ENCODE measurements around the gene TTLL4.
"Not testable (repeated sequence)": the region's sequence is repeated elsewhere in the genome, so short reads cannot be mapped to it uniquely, and the experiment has no call there.

TTLL4 gene

GRCh38 chr2:218680061-218680460 lies 30.6 kb upstream of the TTLL4 start:
- TF ChIP-seq POU2F2 (IDR thresholded peaks at IDR 0.05; ENCODE audit: low read depth, low read length) (no peak), POLR2A (IDR thresholded peaks at IDR 0.05; ENCODE audit: low read depth, low read length) (no peak), POLR2AphosphoS5 (IDR thresholded peaks at IDR 0.05; ENCODE audit: low read depth, low read length) (no peak), PAX5 (IDR thresholded peaks at IDR 0.05; ENCODE audit: insufficient read depth, low read length, severe bottlenecking) (no peak), TAF1 (IDR thresholded peaks at IDR 0.05; ENCODE audit: low read depth, low read length) (no peak), SPI1 (IDR thresholded peaks at IDR 0.05; ENCODE audit: low read depth, low read length) (no peak)
- no peak for DNase-seq (ENCODE audit: insufficient read length, low spot score)
- FAIRE-seq, result no peak

DNA sequence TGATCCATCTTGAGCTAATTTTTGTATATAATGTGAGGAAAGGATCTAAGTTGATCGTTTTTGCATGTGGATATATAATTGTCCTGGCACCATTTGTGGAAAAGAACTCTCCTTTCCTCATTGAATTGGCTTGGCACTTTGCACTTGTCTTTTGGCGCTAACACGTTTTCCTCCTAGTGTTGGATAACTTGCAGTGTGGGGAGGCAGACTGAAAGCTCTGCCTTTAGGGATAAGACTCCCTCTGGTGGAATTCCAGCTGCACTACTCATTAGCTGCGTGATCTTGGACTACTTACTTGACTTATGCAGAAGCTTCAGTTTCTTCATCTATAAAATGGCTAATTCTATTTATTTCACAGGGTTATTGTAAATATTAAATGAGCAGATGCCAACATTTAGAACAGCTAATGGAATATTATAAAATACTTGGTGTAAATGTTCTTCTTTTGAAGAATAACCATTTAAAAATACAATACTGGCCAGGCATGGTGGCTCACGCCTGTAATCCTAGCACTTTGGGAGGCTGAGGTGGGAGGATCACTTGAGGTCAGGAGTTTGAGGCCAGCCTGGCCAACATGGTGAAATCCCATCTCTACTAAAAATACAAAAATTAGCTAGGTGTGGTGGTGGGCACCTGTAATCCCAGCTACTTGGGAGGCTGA lies 23.1 kb upstream of the TTLL4 start:
- FAIRE-seq, result peak; percentile 85
- DNase-seq (ENCODE audit: insufficient read length, low spot score), result not testable (repeated sequence)

DNA sequence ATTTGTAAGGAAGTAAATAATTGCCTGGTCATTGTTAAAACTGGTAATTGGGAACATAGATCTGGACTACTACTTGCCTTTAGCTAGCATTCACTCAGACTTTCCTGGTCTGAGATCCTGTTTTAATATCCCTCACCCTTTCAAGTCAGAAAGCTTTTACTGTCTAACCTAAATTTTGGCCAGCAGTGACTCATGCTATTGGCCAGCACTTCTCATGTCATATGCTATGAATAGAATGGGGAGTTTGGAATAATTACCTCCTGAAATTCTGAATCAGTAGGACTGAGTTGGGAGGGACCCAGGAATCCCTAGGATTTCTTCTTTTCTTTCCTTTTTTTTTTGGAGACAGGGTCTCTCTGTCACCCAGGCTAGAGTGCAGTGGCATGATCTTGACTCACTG lies 19.4 kb upstream of the TTLL4 start:
- FAIRE-seq (no peak), DNase-seq (ENCODE audit: insufficient read length, low spot score) (no peak)
- no peak for TF ChIP-seq TAF1 (IDR thresholded peaks at IDR 0.05; ENCODE audit: low read depth, low read length)
- no peak for TF ChIP-seq POLR2AphosphoS5 (IDR thresholded peaks at IDR 0.05; ENCODE audit: low read depth, low read length)
- TF ChIP-seq POLR2A (IDR thresholded peaks at IDR 0.05; ENCODE audit: low read depth, low read length), result no peak
- TF ChIP-seq SPI1 (IDR thresholded peaks at IDR 0.05; ENCODE audit: low read depth, low read length), result no peak
- TF ChIP-seq POU2F2 (IDR thresholded peaks at IDR 0.05; ENCODE audit: low read depth, low read length), result no peak
- no peak for TF ChIP-seq PAX5 (IDR thresholded peaks at IDR 0.05; ENCODE audit: insufficient read depth, low read length, severe bottlenecking)

- FAIRE-seq (no peak), DNase-seq (ENCODE audit: insufficient read length, low spot score) (no peak)
- TF ChIP-seq POLR2AphosphoS5 (IDR thresholded peaks at IDR 0.05; ENCODE audit: low read depth, low read length) (no peak), POU2F2 (IDR thresholded peaks at IDR 0.05; ENCODE audit: low read depth, low read length) (no peak), TAF1 (IDR thresholded peaks at IDR 0.05; ENCODE audit: low read depth, low read length) (no peak), PAX5 (IDR thresholded peaks at IDR 0.05; ENCODE audit: insufficient read depth, low read length, severe bottlenecking) (no peak), POLR2A (IDR thresholded peaks at IDR 0.05; ENCODE audit: low read depth, low read length) (no peak), SPI1 (IDR thresholded peaks at IDR 0.05; ENCODE audit: low read depth, low read length) (no peak)
These were observed 16.1 kb upstream of the TTLL4 start for GRCh38 chr2:218694405-218695145.

DNA sequence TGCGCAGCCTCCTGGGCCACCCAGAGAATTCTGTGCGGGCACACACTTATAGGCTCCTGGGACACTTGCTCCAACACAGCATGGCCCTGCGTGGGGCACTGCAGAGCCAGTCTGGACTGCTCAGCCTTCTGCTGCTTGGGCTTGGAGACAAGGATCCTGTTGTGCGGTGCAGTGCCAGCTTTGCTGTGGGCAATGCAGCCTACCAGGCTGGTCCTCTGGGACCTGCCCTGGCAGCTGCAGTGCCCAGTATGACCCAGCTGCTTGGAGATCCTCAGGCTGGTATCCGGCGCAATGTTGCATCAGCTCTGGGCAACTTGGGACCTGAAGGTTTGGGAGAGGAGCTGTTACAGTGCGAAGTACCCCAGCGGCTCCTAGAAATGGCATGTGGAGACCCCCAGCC lies 11.8 kb upstream of the TTLL4 start:
- no peak for DNase-seq (ENCODE audit: insufficient read length, low spot score)
- no peak for FAIRE-seq
- TF ChIP-seq POLR2A (IDR thresholded peaks at IDR 0.05; ENCODE audit: low read depth, low read length) (no peak), SPI1 (IDR thresholded peaks at IDR 0.05; ENCODE audit: low read depth, low read length) (no peak), POLR2AphosphoS5 (IDR thresholded peaks at IDR 0.05; ENCODE audit: low read depth, low read length) (no peak), PAX5 (IDR thresholded peaks at IDR 0.05; ENCODE audit: insufficient read depth, low read length, severe bottlenecking) (no peak), TAF1 (IDR thresholded peaks at IDR 0.05; ENCODE audit: low read depth, low read length) (no peak), POU2F2 (IDR thresholded peaks at IDR 0.05; ENCODE audit: low read depth, low read length) (no peak)

- TF ChIP-seq TAF1 (IDR thresholded peaks at IDR 0.05; ENCODE audit: low read depth, low read length) (no peak), SPI1 (IDR thresholded peaks at IDR 0.05; ENCODE audit: low read depth, low read length) (no peak), POLR2A (IDR thresholded peaks at IDR 0.05; ENCODE audit: low read depth, low read length) (no peak), PAX5 (IDR thresholded peaks at IDR 0.05; ENCODE audit: insufficient read depth, low read length, severe bottlenecking) (no peak), POU2F2 (IDR thresholded peaks at IDR 0.05; ENCODE audit: low read depth, low read length) (no peak), POLR2AphosphoS5 (IDR thresholded peaks at IDR 0.05; ENCODE audit: low read depth, low read length) (no peak)
- no peak for DNase-seq (ENCODE audit: insufficient read length, low spot score)
- FAIRE-seq, result no peak
These were observed 8.8 kb upstream of the TTLL4 start for GRCh38 chr2:218701806-218702205.

GRCh38 chr2:218703341-218703740 lies 7.3 kb upstream of the TTLL4 start:
- no peak for FAIRE-seq
- no peak for TF ChIP-seq POLR2AphosphoS5 (IDR thresholded peaks at IDR 0.05; ENCODE audit: low read depth, low read length)
- no peak for TF ChIP-seq SPI1 (IDR thresholded peaks at IDR 0.05; ENCODE audit: low read depth, low read length)
- no peak for TF ChIP-seq TAF1 (IDR thresholded peaks at IDR 0.05; ENCODE audit: low read depth, low read length)
- TF ChIP-seq PAX5 (IDR thresholded peaks at IDR 0.05; ENCODE audit: insufficient read depth, low read length, severe bottlenecking), result no peak
- no peak for TF ChIP-seq POU2F2 (IDR thresholded peaks at IDR 0.05; ENCODE audit: low read depth, low read length)
- no peak for TF ChIP-seq POLR2A (IDR thresholded peaks at IDR 0.05; ENCODE audit: low read depth, low read length)
- DNase-seq (ENCODE audit: insufficient read length, low spot score), result no peak

- TF ChIP-seq TAF1 (IDR thresholded peaks at IDR 0.05; ENCODE audit: low read depth, low read length), result no peak
- no peak for TF ChIP-seq POU2F2 (IDR thresholded peaks at IDR 0.05; ENCODE audit: low read depth, low read length)
- TF ChIP-seq POLR2AphosphoS5 (IDR thresholded peaks at IDR 0.05; ENCODE audit: low read depth, low read length), result no peak
- TF ChIP-seq PAX5 (IDR thresholded peaks at IDR 0.05; ENCODE audit: insufficient read depth, low read length, severe bottlenecking), result no peak
- no peak for TF ChIP-seq SPI1 (IDR thresholded peaks at IDR 0.05; ENCODE audit: low read depth, low read length)
- no peak for TF ChIP-seq POLR2A (IDR thresholded peaks at IDR 0.05; ENCODE audit: low read depth, low read length)
- peak; percentile 18 for DNase-seq (ENCODE audit: insufficient read length, low spot score)
- peak; percentile 62 for FAIRE-seq
These were observed 2.5 kb upstream of the TTLL4 start for GRCh38 chr2:218708086-218708485.

DNA sequence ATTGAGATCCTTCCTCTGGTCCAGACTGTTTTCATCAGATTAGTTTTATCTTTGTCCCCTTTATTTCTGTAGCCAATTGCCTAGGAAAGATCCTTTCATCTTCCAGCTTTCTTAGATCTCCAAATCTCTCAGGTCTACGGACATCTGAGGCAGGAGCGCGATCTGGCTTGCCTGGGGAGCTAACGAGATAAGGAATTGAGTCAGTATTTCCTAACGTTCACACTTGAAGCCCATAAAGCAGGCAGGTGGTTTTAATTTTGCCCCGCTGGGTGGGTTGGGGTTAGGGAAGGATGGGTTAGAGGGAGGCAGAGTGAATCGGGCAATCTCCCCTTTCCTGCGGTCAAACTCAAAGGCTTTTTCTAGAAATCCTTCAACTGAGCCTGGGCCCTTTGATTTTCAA lies 727 bp upstream of the TTLL4 start:
- FAIRE-seq, result no peak
- no peak for DNase-seq (ENCODE audit: insufficient read length, low spot score)
- TF ChIP-seq TAF1 (IDR thresholded peaks at IDR 0.05; ENCODE audit: low read depth, low read length), result no peak

DNA sequence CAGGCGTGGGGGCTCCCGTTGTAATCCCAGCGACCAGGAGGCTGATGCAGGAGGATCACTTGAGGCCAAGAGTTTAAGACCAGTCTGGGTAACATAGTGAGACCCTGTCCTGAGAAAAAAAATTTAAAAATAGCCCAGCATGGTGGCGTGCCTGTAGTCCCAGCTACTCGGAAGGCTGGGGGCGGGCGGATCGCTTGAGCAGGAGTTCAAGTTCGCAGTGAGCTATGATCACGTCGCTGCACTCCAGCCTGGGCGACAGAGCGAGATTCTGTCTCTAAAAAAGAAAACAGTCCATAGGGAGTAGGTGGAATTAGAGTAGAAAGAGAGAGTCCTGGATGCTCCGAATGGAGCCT lies 325 bp upstream of the TTLL4 start:
- FAIRE-seq, result no peak
- TF ChIP-seq SPI1 (IDR thresholded peaks at IDR 0.05; ENCODE audit: low read depth, low read length) (no peak), POLR2A (IDR thresholded peaks at IDR 0.05; ENCODE audit: low read depth, low read length) (no peak), POLR2AphosphoS5 (IDR thresholded peaks at IDR 0.05; ENCODE audit: low read depth, low read length) (no peak), PAX5 (IDR thresholded peaks at IDR 0.05; ENCODE audit: insufficient read depth, low read length, severe bottlenecking) (no peak), POU2F2 (IDR thresholded peaks at IDR 0.05; ENCODE audit: low read depth, low read length) (no peak), TAF1 (IDR thresholded peaks at IDR 0.05; ENCODE audit: low read depth, low read length) (no peak)
- DNase-seq (ENCODE audit: insufficient read length, low spot score), result no peak

Data from GM12891 (cell line).